GM12878 (cell line): ENCODE data around the gene WDR43. TPM values are rescaled to one million over a fixed set of nuclear protein-coding genes. Genes with fewer than 3 reads are reported as not detected.

Experiments used
- ATAC-seq: fragments of 200-7000 bp; cut with Tn5 transposase; 3 replicates; pipeline ENCODE4 v1.9.1; 2020; ENCODE audit warnings: mild to moderate bottlenecking, moderate library complexity
- Bru-seq: library from RNA; stranded (reverse); fragments of 400-500 nt; gene quantifications from one replicate; lab custom pipeline; 2021; lab: Mats Ljungman, UMichigan
- BruChase-seq, 2 experiments: library from RNA; stranded (reverse); fragments of 400-500 nt; gene quantifications; one replicate each; lab custom pipeline; 2021; lab: Mats Ljungman, UMichigan
- BruUV-seq: library from RNA; stranded (reverse); fragments of 400-500 nt; replicated peaks from 2 replicates; lab custom pipeline; 2021; lab: Mats Ljungman, UMichigan
- CTCF ChIA-PET: fragments of 300-600 bp; sonication (Branson Sonifier 250); formaldehyde crosslinking; extraction: SDS; loops from one replicate; lab custom pipeline; 2021; ENCODE audit warnings: inconsistent platforms; lab: Yijun Ruan, JAX
- POLR2A ChIA-PET: fragments of 350-600 bp; formaldehyde crosslinking; extraction: SDS; loops from one replicate; lab custom pipeline; 2021; ENCODE audit warnings: inconsistent platforms; lab: Charles Lee
- RAD21 ChIA-PET: fragments of 300-600 bp; sonication (Branson Sonifier 250); formaldehyde crosslinking; loops from one replicate; lab custom pipeline; 2023; ENCODE audit warnings: antibody characterized with exemption; ENCODE audit not compliant: unreplicated experiment; lab: Charles Lee
- SMC1A ChIA-PET: fragments of 300-600 bp; sonication (Branson Sonifier 250); formaldehyde crosslinking; loops from one replicate; lab custom pipeline; 2023; ENCODE audit not compliant: unreplicated experiment, uncharacterized antibody; lab: Charles Lee
- DNase-seq: peaks from one replicate; pipeline ENCODE4 v3.0.0-alpha.2; 2011; ENCODE audit warnings: low read depth, low spot score
- FAIRE-seq: peaks from 3 replicates; lab custom pipeline; 2011; peaks lifted over from hg19 to GRCh38; lab: Jason Lieb, UNC
- H2AFZ ChIP-seq: 2 replicates; pipeline ENCODE4 v1.6.0; 2011; ENCODE audit warnings: low read depth, low read length, control low read depth; ENCODE audit not compliant: control insufficient read depth
- H3K27ac ChIP-seq: 2 replicates; pipeline ENCODE4 v1.5.1; 2011; ENCODE audit warnings: control low read depth; ENCODE audit not compliant: control insufficient read depth, insufficient read depth
- H3K27me3 ChIP-seq, 2 experiments: replicated peaks in 1 of 2; 2 replicates each; pipeline versions ENCODE4 v1.6.0 to v1.6.1; 2011; ENCODE audit warnings: low read length in 1 of 2; ENCODE audit not compliant: control insufficient read depth in 2 of 2, insufficient read depth in 2 of 2
- H3K36me3 ChIP-seq, 2 experiments: 2 replicates each; pipeline ENCODE4 v1.5.1; 2011; ENCODE audit warnings: low read length in 1 of 2; ENCODE audit not compliant: control insufficient read depth in 2 of 2, insufficient read depth in 2 of 2
- H3K4me1 ChIP-seq: 2 replicates; pipeline ENCODE4 v1.6.1; 2011; ENCODE audit warnings: mild to moderate bottlenecking, low read length, moderate library complexity, mixed read lengths; ENCODE audit not compliant: control insufficient read depth, insufficient read depth
- H3K4me2 ChIP-seq: 2 replicates; pipeline ENCODE4 v1.6.0; 2011; ENCODE audit warnings: control low read depth; ENCODE audit not compliant: control insufficient read depth, insufficient read depth
- H3K4me3 ChIP-seq: fragments of 200-600 bp; sonication (generic); 2 replicates; pipeline ENCODE4 v1.5.1; 2016
- H3K79me2 ChIP-seq: 2 replicates; pipeline ENCODE4 v1.6.0; 2011; ENCODE audit warnings: low read length; ENCODE audit not compliant: control insufficient read depth, insufficient read depth
- H3K9ac ChIP-seq: 2 replicates; pipeline ENCODE4 v1.8.0; 2011; ENCODE audit warnings: low read length, control low read depth, mixed read lengths; ENCODE audit not compliant: control insufficient read depth, insufficient read depth
- H3K9me3 ChIP-seq: replicated peaks from 3 replicates; pipeline ENCODE4 v1.5.1; 2011; ENCODE audit warnings: mild to moderate bottlenecking, low read length; ENCODE audit not compliant: control insufficient read depth, insufficient read depth
- H4K20me1 ChIP-seq: 2 replicates; pipeline ENCODE4 v1.6.0; 2011; ENCODE audit not compliant: control insufficient read depth, insufficient read depth
- GATAD2B ChIP-seq: fragments of 450-650 bp; conservative IDR thresholded peaks from 2 replicates; pipeline ENCODE4 v1.6.1; 2017; ENCODE audit warnings: low read depth, mild to moderate bottlenecking, moderate library complexity
- RBBP5 ChIP-seq: fragments of 200-600 bp; sonication (generic); conservative IDR thresholded peaks from 2 replicates; pipeline ENCODE4 v1.6.1; 2016
- SMAD5 ChIP-seq: IDR thresholded peaks from 2 replicates; pipeline ENCODE4 v1.6.1; 2016; ENCODE audit warnings: antibody characterized with exemption, low read depth
- ZNF384 ChIP-seq: IDR thresholded peaks from 2 replicates; pipeline ENCODE4 v1.6.1; 2012; ENCODE audit warnings: low read depth, mild to moderate bottlenecking, low read length, improper control_type of control experiment, borderline replicate concordance
- WGBS: methylation state at CpG from one replicate; pipeline ENCODE4 v1.1.6; 2016; ENCODE audit warnings: low lambda C conversion rate; ENCODE audit not compliant: insufficient replicate concordance, insufficient coverage; ENCODE audit errors: missing lambda C conversion rate; 5-methylcytosine and 5-hydroxymethylcytosine counted together
- in situ Hi-C: fragments of 300-500 bp; cut with MboI; formaldehyde crosslinking; loops from 9 replicates; pipeline ENCODE4 v1.14.3; 2018; ENCODE audit warnings: mixed read lengths
- intact Hi-C: fragments of 100-400 bp; cut with micrococcal nuclease; formaldehyde crosslinking; loops from one replicate; pipeline ENCODE4 v1.14.2; 2022; ENCODE audit not compliant: unreplicated experiment
- long read RNA-seq, 2 experiments: library from polyadenylated mRNA; unstranded; transcript quantifications; one replicate each; pipeline ENCODE4 v2.0.0, GENCODE V29; 2019 to 2020
- polyA minus RNA-seq, 3 experiments: library from RNA; depleted of rRNA, polyadenylated mRNA; stranded (reverse); fragments of >200 nt; gene quantifications; 2 replicates each; pipeline ENCODE4 v1.2.3, GENCODE V29; 2011
- polyA plus RNA-seq, 11 experiments: library from polyadenylated mRNA; depleted of rRNA in 4 of 11; unstranded in 6 of 11; stranded (reverse) in 5 of 11; fragments of >200 nt; fragmentation: Nextera tagmentation in 4 of 11; fragmentation: Illumina TruSeq in 1 of 11; extraction: Ambion mirVana in 4 of 11; extraction: Trizol in 1 of 11; gene quantifications; 1 replicate in 1 of 11; 2 replicates in 10 of 11; pipeline versions ENCODE4 v1.2.1 to v1.2.3, GENCODE V29; 2011 to 2016; ENCODE audit warnings: inconsistent platforms in 2 of 11, missing spikeins in 2 of 11, low read depth in 1 of 11
- total RNA-seq, 4 experiments: library from RNA; depleted of rRNA in 3 of 4; stranded (reverse); fragments of >200 nt in 3 of 4; fragmentation: Illumina TruSeq in 1 of 4; extraction: Trizol in 1 of 4; gene quantifications; 2 replicates each; pipeline versions ENCODE4 v1.2.1 to v1.2.3, GENCODE V29; 2013 to 2021
- TF ChIP-seq, protein P1 (sequence below): IDR thresholded peaks from 2 replicates; pipeline ENCODE4 v1.6.1; 2012; ENCODE audit warnings: low read depth, low read length, improper control_type of control experiment
- TF ChIP-seq, protein P2 (sequence below): IDR thresholded peaks from 2 replicates; pipeline ENCODE4 v1.6.1; 2012; ENCODE audit warnings: improper control_type of control experiment, low read depth, low read length; ENCODE audit not compliant: insufficient replicate concordance

Gene WDR43, protein sequence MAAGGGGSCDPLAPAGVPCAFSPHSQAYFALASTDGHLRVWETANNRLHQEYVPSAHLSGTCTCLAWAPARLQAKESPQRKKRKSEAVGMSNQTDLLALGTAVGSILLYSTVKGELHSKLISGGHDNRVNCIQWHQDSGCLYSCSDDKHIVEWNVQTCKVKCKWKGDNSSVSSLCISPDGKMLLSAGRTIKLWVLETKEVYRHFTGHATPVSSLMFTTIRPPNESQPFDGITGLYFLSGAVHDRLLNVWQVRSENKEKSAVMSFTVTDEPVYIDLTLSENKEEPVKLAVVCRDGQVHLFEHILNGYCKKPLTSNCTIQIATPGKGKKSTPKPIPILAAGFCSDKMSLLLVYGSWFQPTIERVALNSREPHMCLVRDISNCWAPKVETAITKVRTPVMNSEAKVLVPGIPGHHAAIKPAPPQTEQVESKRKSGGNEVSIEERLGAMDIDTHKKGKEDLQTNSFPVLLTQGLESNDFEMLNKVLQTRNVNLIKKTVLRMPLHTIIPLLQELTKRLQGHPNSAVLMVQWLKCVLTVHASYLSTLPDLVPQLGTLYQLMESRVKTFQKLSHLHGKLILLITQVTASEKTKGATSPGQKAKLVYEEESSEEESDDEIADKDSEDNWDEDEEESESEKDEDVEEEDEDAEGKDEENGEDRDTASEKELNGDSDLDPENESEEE
- 194 and 200 TPM in 2 replicates for total RNA-seq (2013; cell fraction: nucleolus; rRNA removed)
- total RNA-seq (2014; rRNA removed) (88.6 and 109 TPM in 2 replicates), total RNA-seq (2014; rRNA removed; fragmentation: Illumina TruSeq; extraction: Trizol) (139 and 142 TPM in 2 replicates), total RNA-seq (2021) (105 and 108 TPM in 2 replicates), polyA plus RNA-seq (2011; rRNA removed) (153 and 179 TPM in 2 replicates), polyA plus RNA-seq (2014; fragmentation: Illumina TruSeq; extraction: Trizol) (84.4 and 103 TPM in 2 replicates), polyA plus RNA-seq (2014; fragmentation: Nextera tagmentation; extraction: Ambion mirVana) (10 to 100 TPM; 39.3 to 39.6 TPM), polyA plus RNA-seq (2014; rRNA removed) (61.8 and 67.4 TPM in 2 replicates), polyA plus RNA-seq (2016; fragmentation: Nextera tagmentation; extraction: Ambion mirVana) (10 to 100 TPM; 75.6 to 79.5 TPM), polyA minus RNA-seq (2011; rRNA and poly(A)+ RNA removed) (142 and 381 TPM in 2 replicates), Bru-seq, nascent RNA (percentile 96 among the genes with signal in this experiment), BruChase-seq, experiment 1, labeled RNA remaining after a 6-hour chase (percentile 93 among the genes with signal in this experiment), BruChase-seq, experiment 2, labeled RNA remaining after a 2-hour chase (percentile 96 among the genes with signal in this experiment)
- polyA plus RNA-seq (2011; ENCODE audit: low read depth): 16.6 TPM
- 51.3 and 52.7 TPM in 2 replicates for polyA plus RNA-seq (2011; cell fraction: cytosol; rRNA removed)
- 56.8 and 68.2 TPM in 2 replicates for polyA plus RNA-seq (2011; cell fraction: nucleus; rRNA removed)
- polyA plus RNA-seq (2012): 31.6 and 36.0 TPM in 2 replicates
- 43.3 and 92.1 TPM in 2 replicates for polyA minus RNA-seq (2011; cell fraction: cytosol; rRNA and poly(A)+ RNA removed)
- polyA minus RNA-seq (2011; cell fraction: nucleus; rRNA and poly(A)+ RNA removed): 51.5 and 60.6 TPM in 2 replicates
- long read RNA-seq, experiment 1, transcript WDR43-202 (18 exons, 3,533 nt): major isoform, 38 of 62 reads
- long read RNA-seq, experiment 1, partial matches to known transcripts: 7 of 62 reads
- long read RNA-seq, experiment 1, other reads (novel, unspliced or antisense): 17 of 62 reads
- long read RNA-seq, experiment 2, transcript WDR43-202 (18 exons, 3,533 nt): major isoform, 238 of 396 reads
- long read RNA-seq, experiment 2, partial matches to known transcripts: 126 of 396 reads
- long read RNA-seq, experiment 2, other reads (novel, unspliced or antisense): 32 of 396 reads

DNA sequence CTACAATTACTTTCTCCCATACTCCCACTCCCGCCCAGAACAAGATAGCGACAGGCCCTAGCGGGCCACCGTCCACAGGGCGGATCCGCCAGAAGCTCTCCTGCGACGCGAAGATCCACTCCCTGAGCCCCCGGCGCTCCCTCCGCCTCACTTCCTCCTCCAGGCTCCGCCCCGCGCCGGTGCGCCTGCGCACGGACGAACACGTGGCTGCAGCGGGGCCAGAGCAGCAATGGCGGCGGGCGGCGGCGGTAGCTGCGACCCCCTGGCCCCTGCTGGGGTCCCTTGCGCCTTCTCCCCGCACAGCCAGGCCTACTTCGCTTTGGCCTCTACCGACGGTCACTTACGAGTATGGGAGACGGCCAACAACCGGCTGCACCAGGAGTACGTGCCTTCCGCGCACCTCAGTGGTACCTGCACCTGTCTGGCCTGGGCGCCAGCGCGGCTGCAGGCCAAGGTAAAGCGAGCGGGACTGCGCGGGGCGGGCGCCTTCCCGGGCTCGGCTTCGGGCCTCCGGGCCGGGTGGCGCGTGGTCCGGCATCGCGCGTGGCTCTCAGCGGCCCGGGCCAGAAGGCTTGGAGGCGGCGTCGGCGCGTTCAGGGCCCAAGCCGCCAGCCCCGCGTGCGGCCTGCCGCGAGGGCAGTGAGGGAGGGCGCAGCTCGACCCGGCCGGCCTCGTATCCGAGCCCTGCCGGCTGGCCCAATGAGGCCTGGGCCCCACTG lies at the start of gene WDR43:
WDR43 (plus strand) TSS at position 198 of the 719 bp plus-strand sequence; CDS start at position 230, 32 bp downstream.
- peak within 1 kb of the TSS; percentile 83 for H2AFZ ChIP-seq
- TF ChIP-seq RBBP5 (no peak), SMAD5 (peak; percentile 89), GATAD2B (peak; percentile 76), ZNF384 (peak; percentile 97)
- TF ChIP-seq, protein P1, sequence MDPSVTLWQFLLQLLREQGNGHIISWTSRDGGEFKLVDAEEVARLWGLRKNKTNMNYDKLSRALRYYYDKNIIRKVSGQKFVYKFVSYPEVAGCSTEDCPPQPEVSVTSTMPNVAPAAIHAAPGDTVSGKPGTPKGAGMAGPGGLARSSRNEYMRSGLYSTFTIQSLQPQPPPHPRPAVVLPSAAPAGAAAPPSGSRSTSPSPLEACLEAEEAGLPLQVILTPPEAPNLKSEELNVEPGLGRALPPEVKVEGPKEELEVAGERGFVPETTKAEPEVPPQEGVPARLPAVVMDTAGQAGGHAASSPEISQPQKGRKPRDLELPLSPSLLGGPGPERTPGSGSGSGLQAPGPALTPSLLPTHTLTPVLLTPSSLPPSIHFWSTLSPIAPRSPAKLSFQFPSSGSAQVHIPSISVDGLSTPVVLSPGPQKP: peak; percentile 57; the same call in 1 of the 2 replicates
- TF ChIP-seq, protein P2, sequence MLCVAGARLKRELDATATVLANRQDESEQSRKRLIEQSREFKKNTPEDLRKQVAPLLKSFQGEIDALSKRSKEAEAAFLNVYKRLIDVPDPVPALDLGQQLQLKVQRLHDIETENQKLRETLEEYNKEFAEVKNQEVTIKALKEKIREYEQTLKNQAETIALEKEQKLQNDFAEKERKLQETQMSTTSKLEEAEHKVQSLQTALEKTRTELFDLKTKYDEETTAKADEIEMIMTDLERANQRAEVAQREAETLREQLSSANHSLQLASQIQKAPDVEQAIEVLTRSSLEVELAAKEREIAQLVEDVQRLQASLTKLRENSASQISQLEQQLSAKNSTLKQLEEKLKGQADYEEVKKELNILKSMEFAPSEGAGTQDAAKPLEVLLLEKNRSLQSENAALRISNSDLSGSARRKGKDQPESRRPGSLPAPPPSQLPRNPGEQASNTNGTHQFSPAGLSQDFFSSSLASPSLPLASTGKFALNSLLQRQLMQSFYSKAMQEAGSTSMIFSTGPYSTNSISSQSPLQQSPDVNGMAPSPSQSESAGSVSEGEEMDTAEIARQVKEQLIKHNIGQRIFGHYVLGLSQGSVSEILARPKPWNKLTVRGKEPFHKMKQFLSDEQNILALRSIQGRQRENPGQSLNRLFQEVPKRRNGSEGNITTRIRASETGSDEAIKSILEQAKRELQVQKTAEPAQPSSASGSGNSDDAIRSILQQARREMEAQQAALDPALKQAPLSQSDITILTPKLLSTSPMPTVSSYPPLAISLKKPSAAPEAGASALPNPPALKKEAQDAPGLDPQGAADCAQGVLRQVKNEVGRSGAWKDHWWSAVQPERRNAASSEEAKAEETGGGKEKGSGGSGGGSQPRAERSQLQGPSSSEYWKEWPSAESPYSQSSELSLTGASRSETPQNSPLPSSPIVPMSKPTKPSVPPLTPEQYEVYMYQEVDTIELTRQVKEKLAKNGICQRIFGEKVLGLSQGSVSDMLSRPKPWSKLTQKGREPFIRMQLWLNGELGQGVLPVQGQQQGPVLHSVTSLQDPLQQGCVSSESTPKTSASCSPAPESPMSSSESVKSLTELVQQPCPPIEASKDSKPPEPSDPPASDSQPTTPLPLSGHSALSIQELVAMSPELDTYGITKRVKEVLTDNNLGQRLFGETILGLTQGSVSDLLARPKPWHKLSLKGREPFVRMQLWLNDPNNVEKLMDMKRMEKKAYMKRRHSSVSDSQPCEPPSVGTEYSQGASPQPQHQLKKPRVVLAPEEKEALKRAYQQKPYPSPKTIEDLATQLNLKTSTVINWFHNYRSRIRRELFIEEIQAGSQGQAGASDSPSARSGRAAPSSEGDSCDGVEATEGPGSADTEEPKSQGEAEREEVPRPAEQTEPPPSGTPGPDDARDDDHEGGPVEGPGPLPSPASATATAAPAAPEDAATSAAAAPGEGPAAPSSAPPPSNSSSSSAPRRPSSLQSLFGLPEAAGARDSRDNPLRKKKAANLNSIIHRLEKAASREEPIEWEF: no peak

More for the DNA sequence above, at the start of gene WDR43:
- ATAC-seq (peak; percentile 88), DNase-seq (peak; percentile 94), FAIRE-seq (peak; percentile 84)
- Histone ChIP-seq H3K79me2 (peaks cover 52% of the 10 kb centered on the region), H3K27me3 (no peaks in the 10 kb centered on the region), H4K20me1 (no peaks in the 10 kb centered on the region), H3K9ac (peak within 1 kb of the TSS; percentile 91), H3K4me1 (no peaks in the 10 kb centered on the region), H3K4me3 (peak within 1 kb of the TSS; percentile 97), H3K9me3 (no peaks in the 10 kb centered on the region), H3K4me2 (peak within 1 kb of the TSS; percentile 52), H3K36me3 (no peaks in the 10 kb centered on the region), H3K27ac (peak within 1 kb of the TSS; percentile 88)
- ChIA-PET POLR2A (interaction anchor here (0.6 to 2.6 kb wide), 3 partner anchors 10 to 52 kb away, joined by 4 to 12 read pairs (median 10); partner anchors contain the start of gene TRMT61B), RAD21 (interaction anchor here (1.0 kb wide), 1 partner anchor 24 kb away, joined by 3 read pairs; the partner anchor contains the start of gene TRMT61B), SMC1A (no interaction called here), CTCF (interaction anchor here (2.1 to 2.5 kb wide), 2 partner anchors 10 to 25 kb away, joined by 7 to 11 read pairs; partner anchors contain the start of gene TRMT61B)
- TSS peak; percentile 85 for BruUV-seq
- intact Hi-C loops (loop anchor here (1.0 to 10.0 kb wide), 3 partner anchors 24 to 327 kb away; partner anchors contain the start of genes PPP1CB and TRMT61B), in situ Hi-C loops (no loop called here)
- 1% methylated on average over 78 of the region's 79 CpGs for WGBS
